Astrocyte (in vitro differentiated cells and primary cell): Measurements from ENCODE around the gene NFATC4. TPM values are rescaled to one million over a fixed set of nuclear protein-coding genes. Genes with fewer than 3 reads are reported as not detected.

Experiments
- DNase-seq: peaks from one replicate; pipeline ENCODE4 v3.0.0-alpha.2; 2010; ENCODE audit warnings: low read depth
- FAIRE-seq: peaks from 2 replicates; lab custom pipeline; 2011; peaks lifted over from hg19 to GRCh38; lab: Jason Lieb, UNC
- H2AFZ ChIP-seq: 2 replicates; pipeline ENCODE4 v1.6.0; 2012; ENCODE audit warnings: low read depth, low read length, inconsistent platforms
- H3K27ac ChIP-seq: 2 replicates; pipeline ENCODE4 v1.5.1; 2011; ENCODE audit warnings: low read depth, low read length, inconsistent platforms
- H3K27me3 ChIP-seq: 2 replicates; pipeline ENCODE4 v1.6.0; 2011; ENCODE audit warnings: low read length, inconsistent platforms; ENCODE audit not compliant: insufficient read depth
- H3K36me3 ChIP-seq: 2 replicates; pipeline ENCODE4 v1.5.1; 2011; ENCODE audit warnings: low read length, inconsistent platforms; ENCODE audit not compliant: insufficient read depth
- H3K4me1 ChIP-seq: 2 replicates; pipeline ENCODE4 v1.5.1; 2011; ENCODE audit warnings: low read length, inconsistent platforms; ENCODE audit not compliant: insufficient read depth
- H3K4me2 ChIP-seq: 2 replicates; pipeline ENCODE4 v1.6.0; 2012; ENCODE audit warnings: low read length, inconsistent platforms
- H3K4me3 ChIP-seq: 2 replicates; pipeline ENCODE4 v1.5.1; 2011; ENCODE audit warnings: low read depth, mild to moderate bottlenecking, low read length, inconsistent platforms; ENCODE audit not compliant: insufficient read depth
- H3K79me2 ChIP-seq: 2 replicates; pipeline ENCODE4 v1.6.0; 2012; ENCODE audit warnings: mild to moderate bottlenecking, low read length, inconsistent platforms; ENCODE audit not compliant: insufficient read depth
- H3K9ac ChIP-seq: 2 replicates; pipeline ENCODE4 v1.6.0; 2012; ENCODE audit warnings: mild to moderate bottlenecking, low read length, inconsistent platforms
- H3K9me3 ChIP-seq: 2 replicates; pipeline ENCODE4 v1.5.1; 2012; ENCODE audit warnings: low read depth, mild to moderate bottlenecking, low read length, inconsistent platforms; ENCODE audit not compliant: insufficient read depth
- H4K20me1 ChIP-seq: 2 replicates; pipeline ENCODE4 v1.6.0; 2012; ENCODE audit warnings: low read length, inconsistent platforms; ENCODE audit not compliant: insufficient read depth
- H3K27ac Mint-ChIP-seq: one replicate; pipeline ENCODE4 v1.8.0; 2021; ENCODE audit warnings: mild to moderate bottlenecking, mixed read lengths; ENCODE audit not compliant: unreplicated experiment
- H3K27me3 Mint-ChIP-seq: one replicate; pipeline ENCODE4 v1.8.0; 2021; ENCODE audit warnings: low read depth, mixed read lengths; ENCODE audit not compliant: unreplicated experiment
- H3K36me3 Mint-ChIP-seq: one replicate; pipeline ENCODE4 v1.8.0; 2021; ENCODE audit warnings: low read depth, mixed read lengths; ENCODE audit not compliant: unreplicated experiment
- H3K4me1 Mint-ChIP-seq: one replicate; pipeline ENCODE4 v1.8.0; 2021; ENCODE audit warnings: low read depth, mixed read lengths; ENCODE audit not compliant: unreplicated experiment
- H3K4me3 Mint-ChIP-seq: one replicate; pipeline ENCODE4 v1.8.0; 2021; ENCODE audit warnings: mild to moderate bottlenecking, moderate library complexity, mixed read lengths; ENCODE audit not compliant: unreplicated experiment
- H3K9me3 Mint-ChIP-seq: one replicate; pipeline ENCODE4 v1.8.0; 2021; ENCODE audit warnings: mild to moderate bottlenecking, mixed read lengths; ENCODE audit not compliant: unreplicated experiment
- EZH2 ChIP-seq: IDR thresholded peaks from 2 replicates; pipeline ENCODE4 v1.6.1; 2012; ENCODE audit warnings: mild to moderate bottlenecking, low read length, inconsistent platforms; ENCODE audit not compliant: insufficient read depth
- total RNA-seq: library from RNA; stranded (reverse); gene quantifications from 2 replicates; pipeline ENCODE4 v1.2.1, GENCODE V29; 2021
- TF ChIP-seq, protein P1 (sequence below): IDR thresholded peaks from 2 replicates; pipeline ENCODE4 v1.5.1; 2011; ENCODE audit warnings: low read depth, mild to moderate bottlenecking, inconsistent platforms, low read length, moderate library complexity; ENCODE audit not compliant: insufficient read depth

NFATC4 gene
- total RNA-seq, 1 donor from 2014 or later = 61.9 TPM

DNA sequence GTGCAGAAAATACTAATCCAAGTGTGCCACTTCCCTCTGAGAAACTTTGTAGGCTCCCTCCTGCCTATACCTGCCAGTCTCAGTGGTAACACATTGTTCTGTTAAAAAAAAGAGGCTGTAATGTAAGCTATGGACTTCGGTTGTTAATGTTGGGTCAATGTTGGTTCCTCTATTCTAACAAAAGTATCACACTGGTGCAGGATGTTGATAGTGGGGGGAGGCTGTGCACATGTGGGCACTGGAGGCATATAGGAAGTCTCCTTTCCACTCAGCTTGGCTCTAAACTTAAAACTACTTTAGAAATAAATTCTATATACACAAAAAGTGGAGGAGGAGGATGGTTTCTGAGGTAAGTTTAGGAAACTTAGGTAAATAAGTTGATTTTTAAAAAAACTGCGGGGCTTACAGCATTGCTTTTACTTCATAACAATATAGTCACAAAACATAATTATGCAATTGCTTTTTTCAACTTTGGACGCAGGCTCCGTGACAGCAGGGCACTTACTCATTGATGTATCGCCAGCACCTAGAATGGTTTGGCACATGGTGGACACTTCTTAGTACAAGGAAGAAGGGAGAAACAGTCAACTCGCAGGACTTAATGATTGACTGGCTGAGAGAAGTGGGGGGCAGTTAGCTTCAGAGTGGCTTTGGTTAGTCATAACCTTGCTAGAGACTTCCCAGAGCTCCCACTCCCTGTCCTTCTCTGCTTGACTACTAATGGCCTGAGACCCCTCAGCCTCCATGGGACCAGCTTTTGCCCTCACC lies 22.9 kb downstream of the NFATC4 start:
- Histone ChIP-seq H2AFZ (no peak overlapping the region), H3K4me1 (peaks cover 4% of the 10 kb centered on the region), H3K79me2 (no peaks in the 10 kb centered on the region), H3K9ac (no peak overlapping the region), H3K4me3 (no peak overlapping the region), H3K36me3 (no peaks in the 10 kb centered on the region), H3K4me2 (no peak overlapping the region), H4K20me1 (no peaks in the 10 kb centered on the region), H3K27ac (no peak overlapping the region), H3K9me3 (peaks cover 2% of the 10 kb centered on the region), H3K27me3 (no peaks in the 10 kb centered on the region)
- peaks cover 3% of the 10 kb centered on the region for H3K27me3 Mint-ChIP-seq
- TF ChIP-seq, protein P1, sequence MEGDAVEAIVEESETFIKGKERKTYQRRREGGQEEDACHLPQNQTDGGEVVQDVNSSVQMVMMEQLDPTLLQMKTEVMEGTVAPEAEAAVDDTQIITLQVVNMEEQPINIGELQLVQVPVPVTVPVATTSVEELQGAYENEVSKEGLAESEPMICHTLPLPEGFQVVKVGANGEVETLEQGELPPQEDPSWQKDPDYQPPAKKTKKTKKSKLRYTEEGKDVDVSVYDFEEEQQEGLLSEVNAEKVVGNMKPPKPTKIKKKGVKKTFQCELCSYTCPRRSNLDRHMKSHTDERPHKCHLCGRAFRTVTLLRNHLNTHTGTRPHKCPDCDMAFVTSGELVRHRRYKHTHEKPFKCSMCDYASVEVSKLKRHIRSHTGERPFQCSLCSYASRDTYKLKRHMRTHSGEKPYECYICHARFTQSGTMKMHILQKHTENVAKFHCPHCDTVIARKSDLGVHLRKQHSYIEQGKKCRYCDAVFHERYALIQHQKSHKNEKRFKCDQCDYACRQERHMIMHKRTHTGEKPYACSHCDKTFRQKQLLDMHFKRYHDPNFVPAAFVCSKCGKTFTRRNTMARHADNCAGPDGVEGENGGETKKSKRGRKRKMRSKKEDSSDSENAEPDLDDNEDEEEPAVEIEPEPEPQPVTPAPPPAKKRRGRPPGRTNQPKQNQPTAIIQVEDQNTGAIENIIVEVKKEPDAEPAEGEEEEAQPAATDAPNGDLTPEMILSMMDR = no peak
- TF ChIP-seq EZH2 = no peak
- DNase-seq = no peak
- peaks cover 11% of the 10 kb centered on the region for H3K4me1 Mint-ChIP-seq
- H3K4me3 Mint-ChIP-seq = no peak overlapping the region
- H3K36me3 Mint-ChIP-seq = no peaks in the 10 kb centered on the region
- H3K27ac Mint-ChIP-seq = peak overlapping the region; percentile 77
- H3K9me3 Mint-ChIP-seq = no peaks in the 10 kb centered on the region
- no peak for FAIRE-seq

DNA sequence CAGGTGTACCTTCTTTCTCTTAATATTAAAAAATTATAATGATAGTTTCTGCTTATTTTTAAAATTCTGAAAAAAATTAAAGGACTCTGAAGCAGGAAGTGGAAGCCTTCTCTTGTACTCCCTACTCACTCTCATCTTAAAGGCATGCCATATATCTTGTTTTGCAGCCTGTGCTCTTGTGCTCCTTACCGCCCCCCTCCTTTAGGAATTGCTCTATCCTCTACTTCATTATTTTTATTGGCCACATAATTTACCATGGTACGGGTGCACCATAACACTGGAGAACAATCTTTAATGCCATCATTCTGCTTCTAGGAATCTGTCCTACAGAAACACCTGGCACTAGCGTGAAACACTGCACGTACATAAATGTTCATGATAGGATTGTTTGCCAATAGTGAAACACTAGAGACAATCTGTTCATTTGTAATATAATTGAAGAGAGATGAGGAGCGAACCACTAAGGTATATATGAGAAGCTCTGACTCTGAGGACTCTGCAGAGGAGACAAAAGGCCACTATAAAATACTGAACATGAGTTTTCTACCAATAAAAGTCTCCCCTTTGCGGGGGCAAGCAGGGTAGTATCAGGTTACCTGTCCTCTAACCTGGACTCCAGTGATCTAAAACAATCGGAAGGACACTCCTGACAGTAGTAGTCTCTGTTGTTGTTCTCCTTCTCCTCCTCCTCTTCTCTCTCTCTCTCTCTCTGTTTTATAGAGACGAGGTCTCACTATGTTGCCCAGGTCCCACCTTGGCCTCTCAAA lies 24.5 kb downstream of the NFATC4 start:
- no peak overlapping the region for H3K9ac ChIP-seq
- no peaks in the 10 kb centered on the region for H3K9me3 ChIP-seq
- no peak overlapping the region for H3K4me3 ChIP-seq
- TF ChIP-seq EZH2 = no peak
- TF ChIP-seq, protein P1 = peak; percentile 24
- H3K36me3 ChIP-seq = no peaks in the 10 kb centered on the region
- no peaks in the 10 kb centered on the region for H4K20me1 ChIP-seq
- H3K79me2 ChIP-seq = no peaks in the 10 kb centered on the region
- DNase-seq (peak; percentile 46), FAIRE-seq (no peak)
- peaks cover 4% of the 10 kb centered on the region for H3K4me1 ChIP-seq
- H3K27me3 ChIP-seq = no peaks in the 10 kb centered on the region
- Mint-ChIP-seq H3K4me1 (peaks cover 23% of the 10 kb centered on the region), H3K4me3 (peak overlapping the region; percentile 31), H3K9me3 (no peaks in the 10 kb centered on the region), H3K36me3 (no peaks in the 10 kb centered on the region), H3K27me3 (no peaks in the 10 kb centered on the region), H3K27ac (no peak overlapping the region)
- no peak overlapping the region for H2AFZ ChIP-seq
- H3K27ac ChIP-seq = peak overlapping the region; percentile 26
- peak overlapping the region; percentile 53 for H3K4me2 ChIP-seq
